GM10266 (cell line): ENCODE results near the gene EML1.
A peak's percentile ranks its signal among the peaks of the same experiment; 100 is the strongest.

Source experiments
- DNase-seq: peaks from one replicate; pipeline ENCODE4 v3.0.0; 2012; ENCODE audit errors: extremely low spot score
- TF ChIP-seq, protein P1 (sequence below): IDR thresholded peaks from 2 replicates; pipeline ENCODE4 v1.5.1; 2012; ENCODE audit warnings: mild to moderate bottlenecking, low read depth; ENCODE audit not compliant: control insufficient read depth, insufficient read depth; ENCODE audit errors: missing control alignments

Gene EML1

DNA sequence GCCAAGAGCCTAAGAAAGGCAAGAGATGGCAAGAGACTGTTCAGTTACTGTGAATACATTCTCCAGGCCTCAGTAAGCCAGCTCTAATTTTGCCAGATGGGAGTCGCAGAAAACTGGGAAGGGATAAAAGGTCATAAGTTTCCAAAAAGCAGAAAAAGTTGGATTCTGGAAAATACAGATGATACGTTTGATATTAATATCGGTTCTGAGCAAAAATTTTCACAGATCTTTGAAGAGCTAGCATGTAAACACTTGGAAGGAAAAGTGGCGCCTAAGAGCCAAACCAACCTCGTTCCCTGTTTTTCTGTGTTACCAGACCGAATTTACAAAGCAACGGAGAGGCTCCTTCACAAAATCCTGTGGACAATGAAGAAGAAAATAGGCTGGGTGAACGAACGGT lies 7.8 kb upstream of the EML1 start:
- TF ChIP-seq, protein P1, sequence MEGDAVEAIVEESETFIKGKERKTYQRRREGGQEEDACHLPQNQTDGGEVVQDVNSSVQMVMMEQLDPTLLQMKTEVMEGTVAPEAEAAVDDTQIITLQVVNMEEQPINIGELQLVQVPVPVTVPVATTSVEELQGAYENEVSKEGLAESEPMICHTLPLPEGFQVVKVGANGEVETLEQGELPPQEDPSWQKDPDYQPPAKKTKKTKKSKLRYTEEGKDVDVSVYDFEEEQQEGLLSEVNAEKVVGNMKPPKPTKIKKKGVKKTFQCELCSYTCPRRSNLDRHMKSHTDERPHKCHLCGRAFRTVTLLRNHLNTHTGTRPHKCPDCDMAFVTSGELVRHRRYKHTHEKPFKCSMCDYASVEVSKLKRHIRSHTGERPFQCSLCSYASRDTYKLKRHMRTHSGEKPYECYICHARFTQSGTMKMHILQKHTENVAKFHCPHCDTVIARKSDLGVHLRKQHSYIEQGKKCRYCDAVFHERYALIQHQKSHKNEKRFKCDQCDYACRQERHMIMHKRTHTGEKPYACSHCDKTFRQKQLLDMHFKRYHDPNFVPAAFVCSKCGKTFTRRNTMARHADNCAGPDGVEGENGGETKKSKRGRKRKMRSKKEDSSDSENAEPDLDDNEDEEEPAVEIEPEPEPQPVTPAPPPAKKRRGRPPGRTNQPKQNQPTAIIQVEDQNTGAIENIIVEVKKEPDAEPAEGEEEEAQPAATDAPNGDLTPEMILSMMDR: no peak
- no peak for DNase-seq

DNA sequence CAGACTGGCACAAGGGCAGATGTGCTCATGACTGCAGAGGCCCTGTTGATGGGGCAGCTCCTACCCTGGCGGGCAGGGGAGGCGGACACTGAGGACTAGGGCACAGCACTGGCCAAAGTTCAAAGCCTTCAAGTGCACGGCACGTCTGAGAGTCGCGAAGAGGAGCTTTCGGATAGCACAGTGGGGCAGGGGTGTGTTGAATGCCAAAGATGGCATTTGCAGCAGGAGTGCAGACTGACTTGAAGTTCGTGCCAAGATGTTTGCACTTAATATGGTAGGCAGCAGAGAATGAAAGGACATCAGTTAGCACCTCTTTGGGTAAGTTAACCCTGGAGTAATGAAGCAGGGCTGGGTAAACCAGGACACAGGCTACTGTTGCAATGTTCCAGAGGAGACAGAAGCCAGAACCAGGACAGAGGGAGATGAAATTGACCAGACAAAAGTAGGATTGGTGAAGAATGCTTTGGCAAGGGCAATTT lies 6.7 kb upstream of the EML1 start:
- no peak for DNase-seq
- TF ChIP-seq, protein P1: no peak

DNA sequence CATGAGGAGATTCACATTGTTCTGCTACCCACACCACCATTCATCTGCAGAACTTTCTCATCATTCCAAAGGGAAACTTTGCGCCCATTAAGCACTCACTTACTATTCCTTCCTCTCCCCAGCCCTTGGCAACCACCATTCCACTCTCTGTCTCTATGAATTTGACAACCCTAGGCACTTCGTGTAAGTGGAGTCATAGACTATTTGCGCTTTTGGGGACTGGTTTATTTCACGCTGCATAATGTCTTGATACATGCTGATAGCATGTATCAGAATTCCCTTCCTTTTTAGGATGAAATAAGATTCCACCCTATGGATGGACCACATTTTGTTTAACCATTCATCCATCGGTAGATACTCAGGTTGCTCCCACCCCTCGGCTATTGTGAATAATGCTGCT lies 4.5 kb upstream of the EML1 start:
- DNase-seq: no peak
- TF ChIP-seq, protein P1: no peak

DNA sequence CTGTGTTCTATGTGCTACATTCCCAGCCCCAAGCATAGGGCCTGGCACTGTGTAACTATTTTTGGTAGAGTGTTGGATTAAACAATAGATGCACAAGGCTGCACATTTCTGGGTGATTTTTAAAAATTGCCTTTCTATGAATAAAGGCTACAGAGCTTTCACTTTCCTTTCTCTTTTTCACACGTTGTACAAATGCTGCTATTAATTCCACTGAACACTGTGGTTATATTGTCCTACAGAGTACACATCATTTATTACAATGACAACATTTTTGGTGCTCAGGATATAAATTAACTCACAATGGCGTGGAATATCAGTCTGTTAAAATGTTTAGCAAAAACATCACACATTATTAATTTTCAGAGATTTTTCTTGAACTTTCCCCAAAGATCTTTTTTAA lies 3.6 kb upstream of the EML1 start:
- peak; percentile 46 for DNase-seq
- TF ChIP-seq, protein P1: no peak

DNA sequence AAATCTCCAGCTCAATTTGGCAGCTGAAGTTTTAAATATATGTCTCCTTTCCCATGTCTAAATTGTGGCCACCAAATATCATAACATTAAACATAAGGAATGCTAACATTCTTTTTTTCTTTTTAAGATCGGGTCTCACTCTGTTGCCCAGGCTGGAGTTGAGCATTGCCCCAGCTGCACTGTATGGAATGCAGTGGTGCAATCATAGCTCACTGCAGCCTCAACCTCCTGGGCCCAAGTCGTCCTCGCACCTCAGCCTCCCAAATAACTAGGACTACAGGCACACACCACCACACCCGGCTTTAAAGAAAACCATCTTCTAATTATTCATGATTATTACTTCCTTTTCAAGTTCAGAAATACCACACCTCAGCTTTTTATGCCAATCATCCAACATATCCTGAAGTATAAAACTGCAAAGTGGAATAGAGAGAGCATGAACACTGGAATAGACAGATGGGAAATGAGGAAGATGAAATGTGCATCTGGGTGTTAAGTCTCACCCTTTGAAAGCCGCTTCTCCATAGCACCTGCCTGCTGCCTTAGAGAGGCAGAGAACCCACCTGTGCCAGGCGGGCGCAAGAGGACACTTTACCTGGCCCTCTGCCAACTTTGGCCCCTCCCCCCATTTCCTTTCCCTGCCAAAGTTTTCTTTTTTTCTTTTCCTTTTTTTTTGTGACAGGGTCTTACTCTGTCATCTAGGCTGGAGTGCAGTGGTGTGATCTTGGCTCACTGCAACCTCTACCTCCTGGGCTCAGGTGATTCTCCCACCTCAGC lies 2.8 kb upstream of the EML1 start:
- DNase-seq: no peak
- TF ChIP-seq, protein P1: no peak

DNA sequence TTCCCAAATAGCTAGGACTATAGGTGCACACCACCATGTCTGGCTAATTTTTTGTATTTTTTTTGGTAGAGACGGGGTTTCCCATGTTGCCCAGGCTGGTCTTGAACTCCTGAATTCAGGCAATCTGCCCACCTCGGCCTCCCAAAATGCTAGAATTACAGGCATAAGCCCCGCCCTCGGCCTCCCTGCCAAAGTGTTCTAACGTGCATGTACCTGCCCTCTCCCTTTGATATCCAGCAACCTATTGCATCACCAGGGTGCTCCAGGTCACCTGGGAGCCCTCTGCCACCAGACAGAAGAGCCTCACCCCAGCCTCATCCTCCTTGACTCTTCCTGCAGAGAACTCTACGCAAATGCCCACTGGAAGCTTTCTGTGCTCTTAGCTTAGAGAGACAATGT lies 2.2 kb upstream of the EML1 start:
- DNase-seq: no peak
- TF ChIP-seq, protein P1: no peak

DNA sequence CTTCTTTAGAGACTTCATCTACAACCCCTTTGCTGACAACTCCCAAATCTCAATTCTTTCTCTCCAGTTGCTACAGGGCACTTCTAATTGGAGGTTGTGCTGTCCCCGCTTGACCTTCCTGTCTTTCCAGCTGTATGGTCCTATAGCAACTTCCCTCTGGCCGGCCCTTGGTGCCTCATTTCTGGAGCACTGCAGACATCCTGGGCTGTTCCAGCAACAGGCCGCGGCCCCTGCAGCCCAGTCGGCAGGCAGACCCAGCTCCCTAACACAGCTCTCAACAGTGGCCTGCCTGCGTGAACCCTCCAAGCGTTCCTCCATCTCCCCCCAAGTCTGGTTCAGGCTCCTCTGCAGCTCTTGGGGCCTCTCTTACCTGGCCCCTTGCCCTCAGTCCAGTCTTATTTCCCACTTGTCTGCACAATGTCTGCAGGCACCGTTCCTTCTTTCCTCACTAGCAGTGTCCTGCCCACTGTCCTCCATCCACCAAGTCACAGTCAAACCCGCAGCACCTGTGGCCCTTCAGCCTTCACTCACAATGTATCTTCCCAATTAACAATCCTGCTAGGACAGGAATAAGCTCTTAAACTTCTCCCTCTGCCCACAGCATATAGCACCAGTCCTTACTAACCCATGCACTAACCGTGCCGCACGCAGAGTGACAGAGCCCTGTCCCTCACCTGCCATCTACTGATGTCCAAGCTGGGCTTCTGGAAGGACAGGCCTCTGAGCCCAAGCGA lies 1.6 kb upstream of the EML1 start:
- no peak for DNase-seq
- TF ChIP-seq, protein P1: no peak
